B cell (primary cell): ENCODE results near the gene TJAP1. TPM values are rescaled to one million over a fixed set of nuclear protein-coding genes. Genes with fewer than 3 reads are reported as not detected.

Experiments used
- ATAC-seq: fragments of 200-7000 bp; cut with Tn5 transposase; one replicate; pipeline ENCODE4 v1.10.0; 2021; ENCODE audit warnings: low read depth, mild to moderate bottlenecking, moderate number of reproducible peaks, moderate library complexity
- CTCF ChIA-PET: fragments of 350-600 bp; sonication (Branson Sonifier 250); formaldehyde crosslinking; loops from one replicate; lab custom pipeline; 2021; ENCODE audit warnings: antibody characterized with exemption, inconsistent platforms; lab: Charles Lee
- POLR2A ChIA-PET: fragments of 350-600 bp; sonication (Branson Sonifier 250); formaldehyde crosslinking; loops from one replicate; lab custom pipeline; 2021; ENCODE audit warnings: antibody characterized with exemption; lab: Charles Lee
- DNase-seq: peaks from one replicate; pipeline ENCODE4 v3.0.0; 2013
- H2AFZ ChIP-seq: 2 replicates; pipeline ENCODE4 v1.6.1; 2012; ENCODE audit warnings: mild to moderate bottlenecking, low read depth, low read length; ENCODE audit not compliant: insufficient read depth, poor library complexity, severe bottlenecking
- H3K27ac ChIP-seq, 2 donors: 1 replicate in 1 of 2; 2 replicates in 1 of 2; pipeline ENCODE4 v1.5.1; 2012 to 2013; ENCODE audit warnings: low read length in 2 of 2, mild to moderate bottlenecking in 2 of 2, moderate library complexity in 1 of 2
- H3K27me3 ChIP-seq, 4 experiments: fragments of 200-600 bp in 1 of 4; sonication (generic) in 1 of 4; replicated peaks in 1 of 4; 1 replicate in 2 of 4; 2 replicates in 2 of 4; pipeline versions ENCODE4 v1.6.1 to v1.7.0; 2013 to 2016; ENCODE audit warnings: low read length in 3 of 4, mild to moderate bottlenecking in 2 of 4, mixed read lengths in 1 of 4, moderate library complexity in 1 of 4; ENCODE audit not compliant: insufficient read depth in 4 of 4, control insufficient read depth in 3 of 4; ENCODE audit errors: control extremely low read depth in 1 of 4
- H3K36me3 ChIP-seq, 2 experiments: replicated peaks in 1 of 2; 1 replicate in 1 of 2; 2 replicates in 1 of 2; pipeline versions ENCODE4 v1.6.1 to v1.7.1; 2013; ENCODE audit warnings: low read length in 1 of 2; ENCODE audit not compliant: insufficient read depth in 2 of 2, control insufficient read depth in 1 of 2; ENCODE audit errors: control extremely low read depth in 1 of 2, extremely low read depth in 1 of 2
- H3K4me1 ChIP-seq, 2 donors: fragments of 200-600 bp in 1 of 2; sonication (generic) in 1 of 2; 1 replicate in 1 of 2; 2 replicates in 1 of 2; pipeline versions ENCODE4 v1.5.1 to v1.6.1; 2013 to 2017; ENCODE audit warnings: low read length in 2 of 2; ENCODE audit not compliant: control insufficient read depth in 2 of 2, insufficient read depth in 2 of 2
- H3K4me2 ChIP-seq: replicated peaks from 2 replicates; pipeline ENCODE3; 2012; ENCODE audit warnings: mild to moderate bottlenecking, low read depth, low read length; ENCODE audit not compliant: poor library complexity, severe bottlenecking
- H3K4me3 ChIP-seq, 5 experiments: fragments of 200-600 bp in 1 of 5; sonication (generic) in 1 of 5; 1 replicate in 3 of 5; 2 replicates in 2 of 5; pipeline versions ENCODE4 v1.5.1 to v1.7.0; 2011 to 2016; ENCODE audit warnings: low read length in 4 of 5, mild to moderate bottlenecking in 4 of 5, low read depth in 2 of 5, control low read depth in 1 of 5, moderate library complexity in 1 of 5; ENCODE audit not compliant: insufficient read depth in 1 of 5; ENCODE audit errors: control extremely low read depth in 1 of 5, extremely low read depth in 1 of 5
- H3K79me2 ChIP-seq: fragments of 200-600 bp; sonication (generic); one replicate; pipeline ENCODE4 v1.6.0; 2016; ENCODE audit warnings: low read length; ENCODE audit not compliant: control insufficient read depth, insufficient read depth
- H3K9ac ChIP-seq: fragments of 200-600 bp; sonication (generic); 2 replicates; pipeline ENCODE4 v1.6.1; 2017; ENCODE audit warnings: mild to moderate bottlenecking, low read length, moderate library complexity
- H3K9me3 ChIP-seq, 3 donors: one replicate each; pipeline versions ENCODE4 v1.6.1 to v1.7.1; 2013; ENCODE audit warnings: low read length in 2 of 3; ENCODE audit not compliant: control insufficient read depth in 2 of 3, insufficient read depth in 1 of 3; ENCODE audit errors: control extremely low read depth in 1 of 3
- H4K20me1 ChIP-seq: 2 replicates; pipeline ENCODE4 v1.6.0; 2012; ENCODE audit warnings: mild to moderate bottlenecking, low read length; ENCODE audit not compliant: insufficient read depth, control insufficient read depth, poor library complexity, severe bottlenecking
- H3K27ac Mint-ChIP-seq: one replicate; pipeline ENCODE4 v1.8.0; 2021; ENCODE audit warnings: mixed read lengths
- H3K27me3 Mint-ChIP-seq: one replicate; pipeline ENCODE4 v1.8.0; 2021; ENCODE audit warnings: mixed read lengths
- H3K4me1 Mint-ChIP-seq: one replicate; pipeline ENCODE4 v1.8.0; 2021; ENCODE audit warnings: mixed read lengths
- H3K4me3 Mint-ChIP-seq: one replicate; pipeline ENCODE4 v1.8.0; 2021; ENCODE audit warnings: mixed read lengths
- H3K9me3 Mint-ChIP-seq: one replicate; pipeline ENCODE4 v1.8.0; 2022; ENCODE audit warnings: mixed read lengths; ENCODE audit not compliant: insufficient read depth
- EZH2 ChIP-seq: IDR thresholded peaks from 2 replicates; pipeline ENCODE4 v1.6.1; 2012; ENCODE audit warnings: borderline replicate concordance, low read depth, mild to moderate bottlenecking, moderate library complexity, low read length; ENCODE audit not compliant: insufficient read depth, poor library complexity, severe bottlenecking
- WGBS: methylation state at CpG from one replicate; pipeline ENCODE4 v1.1.5; 2013; ENCODE audit warnings: missing lambda C conversion rate; ENCODE audit not compliant: insufficient coverage; 5-methylcytosine and 5-hydroxymethylcytosine counted together
- intact Hi-C: fragments of 100-400 bp; cut with micrococcal nuclease; formaldehyde crosslinking; loops from one replicate; pipeline ENCODE4 v1.10.0; 2022
- polyA plus RNA-seq: library from polyadenylated mRNA; depleted of rRNA; stranded (reverse); fragments of >200 nt; gene quantifications from 2 replicates; pipeline ENCODE4 v1.2.3, GENCODE V29; 2012
- total RNA-seq, 2 donors: library from RNA; stranded (reverse); fragments of 120-200 nt in 1 of 2; gene quantifications; 1 replicate in 1 of 2; 2 replicates in 1 of 2; pipeline versions ENCODE4 v1.2.3 to v1.2.4, GENCODE V29; 2013 to 2022
- TF ChIP-seq, protein P1 (sequence below): fragments of 200-600 bp; IDR thresholded peaks from one replicate; pipeline ENCODE4 v1.8.0; 2022; ENCODE audit warnings: antibody characterized with exemption, mild to moderate bottlenecking

TJAP1 gene
- total and polyA plus RNA-seq, 2 donors (not counting 1 experiment from before 2014, with no cell fraction given): 59.1 to 70.7 TPM

DNA sequence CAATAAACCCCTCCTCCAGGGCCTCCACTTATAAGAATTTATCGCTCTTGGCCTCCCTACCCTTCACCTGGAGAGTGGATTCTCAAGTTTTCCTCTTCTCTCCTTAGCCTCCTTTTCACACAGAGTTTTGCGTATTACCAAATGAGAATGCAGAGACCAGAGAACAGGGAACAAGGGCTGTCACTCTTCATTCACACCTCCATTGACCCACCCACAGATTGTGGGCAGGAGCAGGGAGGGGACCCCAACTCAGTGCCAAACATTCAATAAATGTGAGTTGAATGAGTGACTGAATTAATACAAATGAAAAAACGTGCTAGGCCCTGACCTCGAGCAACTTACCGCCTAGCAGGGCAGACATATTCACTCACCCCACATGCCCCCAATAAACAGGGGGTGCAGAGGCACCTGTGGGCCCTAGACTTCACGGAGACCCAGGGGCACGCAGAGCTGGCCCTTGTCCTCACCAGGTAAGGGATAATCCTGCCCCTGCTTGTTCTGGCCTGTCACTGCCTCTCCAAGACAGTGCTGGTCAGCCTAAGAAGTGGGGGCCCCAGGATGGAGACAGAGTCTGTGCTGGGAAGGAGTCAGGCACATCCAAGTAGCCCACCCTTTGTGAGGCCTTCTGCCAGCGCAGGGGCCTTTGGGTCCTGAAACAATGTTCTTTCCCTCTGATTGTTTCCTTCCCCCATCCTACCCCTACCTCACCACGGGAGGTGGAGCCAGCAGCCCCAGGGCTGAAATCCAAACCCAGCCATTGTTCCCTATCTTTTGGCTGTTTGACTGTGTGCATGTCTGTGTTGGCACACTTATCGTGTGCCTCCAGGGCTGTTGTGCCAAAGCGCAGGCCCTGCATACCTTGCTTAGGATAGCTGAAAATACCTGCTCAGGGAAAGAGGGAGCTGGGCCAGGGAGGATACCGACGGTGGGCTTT, 8.4 kb upstream of the TJAP1 start:
- H2AFZ ChIP-seq: no peak overlapping the region
- Mint-ChIP-seq H3K4me3 (no peak overlapping the region), H3K27ac (no peak overlapping the region), H3K27me3 (peaks cover 36% of the 10 kb centered on the region), H3K9me3 (no peaks in the 10 kb centered on the region), H3K4me1 (no peaks in the 10 kb centered on the region)
- H3K36me3 ChIP-seq: no peaks in the 10 kb centered on the region
- intact Hi-C loops: no loop called here
- H3K4me2 ChIP-seq: no peak overlapping the region
- H3K27ac ChIP-seq: no peak overlapping the region
- CTCF ChIA-PET: interaction anchor here (1.0 kb wide), 1 partner anchor 14 kb away, joined by 3 read pairs; no protein-coding TSS in a partner anchor
- no peak overlapping the region for H3K9ac ChIP-seq
- H3K79me2 ChIP-seq: no peaks in the 10 kb centered on the region
- H3K4me1 ChIP-seq: no peaks in the 10 kb centered on the region
- ATAC-seq (no peak), DNase-seq (no peak)
- POLR2A ChIA-PET: interaction anchor here (0.6 kb wide), 1 partner anchor 518 kb away, joined by 5 read pairs; no protein-coding TSS in a partner anchor
- H4K20me1 ChIP-seq: no peaks in the 10 kb centered on the region
- peaks cover 0 to 34% (median 6%) of the 10 kb centered on the region in 4 experiments for H3K27me3 ChIP-seq
- no peak overlapping the region for H3K4me3 ChIP-seq
- no peak for TF ChIP-seq EZH2
- TF ChIP-seq, protein P1, sequence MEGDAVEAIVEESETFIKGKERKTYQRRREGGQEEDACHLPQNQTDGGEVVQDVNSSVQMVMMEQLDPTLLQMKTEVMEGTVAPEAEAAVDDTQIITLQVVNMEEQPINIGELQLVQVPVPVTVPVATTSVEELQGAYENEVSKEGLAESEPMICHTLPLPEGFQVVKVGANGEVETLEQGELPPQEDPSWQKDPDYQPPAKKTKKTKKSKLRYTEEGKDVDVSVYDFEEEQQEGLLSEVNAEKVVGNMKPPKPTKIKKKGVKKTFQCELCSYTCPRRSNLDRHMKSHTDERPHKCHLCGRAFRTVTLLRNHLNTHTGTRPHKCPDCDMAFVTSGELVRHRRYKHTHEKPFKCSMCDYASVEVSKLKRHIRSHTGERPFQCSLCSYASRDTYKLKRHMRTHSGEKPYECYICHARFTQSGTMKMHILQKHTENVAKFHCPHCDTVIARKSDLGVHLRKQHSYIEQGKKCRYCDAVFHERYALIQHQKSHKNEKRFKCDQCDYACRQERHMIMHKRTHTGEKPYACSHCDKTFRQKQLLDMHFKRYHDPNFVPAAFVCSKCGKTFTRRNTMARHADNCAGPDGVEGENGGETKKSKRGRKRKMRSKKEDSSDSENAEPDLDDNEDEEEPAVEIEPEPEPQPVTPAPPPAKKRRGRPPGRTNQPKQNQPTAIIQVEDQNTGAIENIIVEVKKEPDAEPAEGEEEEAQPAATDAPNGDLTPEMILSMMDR: no peak
- no peaks in the 10 kb centered on the region for H3K9me3 ChIP-seq
- WGBS: 94% methylated on average over 7 of the region's 13 CpGs

DNA sequence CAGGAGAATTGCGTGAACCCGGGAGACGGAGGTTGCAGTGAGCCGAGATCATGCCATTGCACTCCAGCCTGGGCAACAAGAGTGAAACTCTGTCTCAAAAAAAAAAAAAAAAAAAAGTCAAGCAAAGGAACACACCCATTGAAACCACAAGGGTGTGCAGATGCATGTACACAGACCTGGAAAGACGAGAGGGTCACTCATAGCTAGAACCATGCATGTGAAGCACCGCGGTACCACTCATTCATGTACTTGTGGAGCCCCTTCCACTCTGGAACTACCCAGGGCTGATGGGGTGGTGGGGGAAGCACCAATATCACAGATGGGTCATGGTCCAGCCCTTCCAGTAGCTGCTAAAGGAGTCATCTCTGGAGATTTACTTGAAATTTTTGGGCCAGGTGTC, 7.4 kb upstream of the TJAP1 start:
- POLR2A ChIA-PET: interaction anchor here (0.6 to 0.7 kb wide), 2 partner anchors 15 to 519 kb away, joined by 4 to 5 read pairs; partner anchors contain the start of gene DLK2
- Histone ChIP-seq H3K4me2 (no peak overlapping the region), H3K9ac (no peak overlapping the region), H2AFZ (no peak overlapping the region), H3K79me2 (no peaks in the 10 kb centered on the region), H4K20me1 (no peaks in the 10 kb centered on the region), H3K27me3 (peaks cover 0 to 34% (median 6%) of the 10 kb centered on the region in 4 experiments), H3K36me3 (no peaks in the 10 kb centered on the region), H3K9me3 (no peaks in the 10 kb centered on the region), H3K4me3 (no peak overlapping the region), H3K4me1 (no peaks in the 10 kb centered on the region), H3K27ac (no peak overlapping the region)
- H3K4me3 Mint-ChIP-seq: no peak overlapping the region
- H3K9me3 Mint-ChIP-seq: no peaks in the 10 kb centered on the region
- intact Hi-C loops: no loop called here
- 85% methylated on average over 5 of the region's 7 CpGs for WGBS
- H3K27ac Mint-ChIP-seq: no peak overlapping the region
- H3K4me1 Mint-ChIP-seq: no peaks in the 10 kb centered on the region
- CTCF ChIA-PET: interaction anchor here (1.0 kb wide), 1 partner anchor 14 kb away, joined by 3 read pairs; no protein-coding TSS in a partner anchor
- no peak for TF ChIP-seq EZH2
- TF ChIP-seq, protein P1: no peak
- peaks cover 36% of the 10 kb centered on the region for H3K27me3 Mint-ChIP-seq
- no peak for ATAC-seq
- DNase-seq: no peak
